Measurements from ENCODE around the gene FGF9. TPM values are rescaled to one million over a fixed set of nuclear protein-coding genes. Genes with fewer than 3 reads are reported as not detected.

FGF9 gene
- not detected in 2 replicates for total RNA-seq (2012; rRNA removed)

GRCh38 chr13:21670883-21671619 is at the start of gene FGF9:
Gene FGF9 (plus strand): TSS chr13:21671073. CDS start chr13:21671913, 840 bp downstream.
- no peaks in the 10 kb centered on the region for H3K36me3 ChIP-seq (ENCODE audit: insufficient read depth, low read length)
- peak within 1 kb of the TSS; percentile 99 for H3K4me2 ChIP-seq (ENCODE audit: low read length)
- H3K4me3 ChIP-seq (ENCODE audit: low read length) = peak within 1 kb of the TSS; percentile 67
- H3K4me1 ChIP-seq (ENCODE audit: control insufficient read depth, insufficient read depth, low read length) = peaks cover 33% of the 10 kb centered on the region
- peak within 1 kb of the TSS; percentile 4 for H3K9ac ChIP-seq (ENCODE audit: low read depth, low read length)
- H3K9me3 ChIP-seq (replicated peaks; ENCODE audit: low read length) = no peaks in the 10 kb centered on the region
- peaks cover 63% of the 10 kb centered on the region for H3K27me3 ChIP-seq (ENCODE audit: control insufficient read depth, insufficient read depth, low read length)

DNA sequence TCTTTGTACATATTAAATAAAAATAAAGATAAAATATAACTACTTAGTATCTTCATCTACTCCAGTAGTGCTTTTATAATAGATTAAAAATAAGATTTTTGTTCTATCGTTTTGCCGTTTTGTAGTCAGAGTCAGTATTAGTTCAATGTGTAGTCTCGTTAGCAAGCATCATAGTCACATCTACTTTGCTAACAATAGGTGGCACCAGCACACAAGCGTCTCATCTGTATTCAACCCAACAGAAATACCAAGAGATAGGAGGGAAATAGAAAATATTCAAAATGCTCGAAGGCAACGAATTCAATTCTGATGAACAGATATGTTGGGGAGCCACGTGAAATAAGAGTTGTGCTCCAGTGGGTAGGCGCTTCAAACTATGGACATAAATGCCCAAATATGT is 45.5 kb upstream of the FGF9 start:
- Histone ChIP-seq H3K4me1 (ENCODE audit: control insufficient read depth, insufficient read depth, low read length) (no peaks in the 10 kb centered on the region), H3K9me3 (replicated peaks; ENCODE audit: low read length) (no peaks in the 10 kb centered on the region), H3K27me3 (ENCODE audit: control insufficient read depth, insufficient read depth, low read length) (peaks cover 6% of the 10 kb centered on the region), H3K4me2 (ENCODE audit: low read length) (no peak overlapping the region), H3K36me3 (ENCODE audit: insufficient read depth, low read length) (no peaks in the 10 kb centered on the region), H3K4me3 (ENCODE audit: low read length) (no peak overlapping the region), H3K9ac (ENCODE audit: low read depth, low read length) (no peak overlapping the region)

GRCh38 chr13:21632196-21632595 is 38.7 kb upstream of the FGF9 start:
- H3K4me1 ChIP-seq (ENCODE audit: control insufficient read depth, insufficient read depth, low read length) = no peaks in the 10 kb centered on the region
- H3K4me3 ChIP-seq (ENCODE audit: low read length) = no peak overlapping the region
- no peak overlapping the region for H3K4me2 ChIP-seq (ENCODE audit: low read length)
- H3K9me3 ChIP-seq (replicated peaks; ENCODE audit: low read length) = no peaks in the 10 kb centered on the region
- H3K27me3 ChIP-seq (ENCODE audit: control insufficient read depth, insufficient read depth, low read length) = peaks cover 10% of the 10 kb centered on the region
- no peaks in the 10 kb centered on the region for H3K36me3 ChIP-seq (ENCODE audit: insufficient read depth, low read length)
- H3K9ac ChIP-seq (ENCODE audit: low read depth, low read length) = no peak overlapping the region

DNA sequence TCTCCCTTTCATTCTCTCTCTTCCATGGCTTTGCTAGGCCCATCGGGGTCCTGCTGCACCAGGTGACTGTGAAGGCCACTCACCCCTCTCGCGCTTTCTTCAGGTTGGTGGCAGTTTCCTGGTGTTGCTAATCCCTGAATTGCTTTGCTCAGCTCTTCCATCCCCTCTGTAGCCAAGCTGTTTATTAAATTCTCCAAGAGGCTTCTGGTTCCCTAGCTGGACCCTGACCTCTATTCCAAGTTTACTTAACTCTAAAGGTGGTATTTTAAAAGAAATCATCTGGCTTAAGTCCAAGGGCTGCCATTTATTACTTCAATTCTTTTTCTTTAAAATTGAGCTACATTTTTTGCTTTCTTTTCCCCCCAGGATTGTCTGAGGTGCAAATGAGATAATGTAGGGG is 34.2 kb upstream of the FGF9 start:
- H3K4me1 ChIP-seq (ENCODE audit: control insufficient read depth, insufficient read depth, low read length) = no peaks in the 10 kb centered on the region
- no peaks in the 10 kb centered on the region for H3K36me3 ChIP-seq (ENCODE audit: insufficient read depth, low read length)
- H3K27me3 ChIP-seq (ENCODE audit: control insufficient read depth, insufficient read depth, low read length) = peaks cover 18% of the 10 kb centered on the region
- H3K9me3 ChIP-seq (replicated peaks; ENCODE audit: low read length) = no peaks in the 10 kb centered on the region
- H3K9ac ChIP-seq (ENCODE audit: low read depth, low read length) = no peak overlapping the region
- H3K4me3 ChIP-seq (ENCODE audit: low read length) = no peak overlapping the region
- H3K4me2 ChIP-seq (ENCODE audit: low read length) = no peak overlapping the region

DNA sequence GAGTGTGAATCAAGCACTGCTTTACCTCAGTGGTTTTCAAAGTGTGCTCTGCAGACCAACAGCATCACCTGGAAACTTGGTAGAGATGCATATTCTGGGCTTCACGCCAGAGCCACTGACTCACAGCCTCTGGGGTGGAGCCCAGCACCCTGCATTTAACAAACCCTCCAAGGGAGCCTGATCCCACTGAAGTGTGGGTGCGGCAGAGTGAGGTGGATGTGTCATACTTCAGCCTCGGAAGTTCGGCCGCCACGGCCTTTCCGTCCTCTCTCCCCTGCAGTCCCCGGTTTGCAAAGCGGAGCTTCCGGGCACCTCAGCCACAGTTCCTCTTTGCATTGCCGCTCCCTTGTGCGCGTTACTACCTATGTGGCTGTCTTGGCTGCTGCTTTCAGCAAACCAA is 33.6 kb upstream of the FGF9 start:
- Histone ChIP-seq H3K4me1 (ENCODE audit: control insufficient read depth, insufficient read depth, low read length) (no peaks in the 10 kb centered on the region), H3K9me3 (replicated peaks; ENCODE audit: low read length) (no peaks in the 10 kb centered on the region), H3K9ac (ENCODE audit: low read depth, low read length) (no peak overlapping the region), H3K36me3 (ENCODE audit: insufficient read depth, low read length) (no peaks in the 10 kb centered on the region), H3K4me2 (ENCODE audit: low read length) (no peak overlapping the region), H3K4me3 (ENCODE audit: low read length) (no peak overlapping the region), H3K27me3 (ENCODE audit: control insufficient read depth, insufficient read depth, low read length) (peaks cover 18% of the 10 kb centered on the region)

GRCh38 chr13:21638319-21639282 is 32.3 kb upstream of the FGF9 start:
- Histone ChIP-seq H3K4me3 (ENCODE audit: low read length) (no peak overlapping the region), H3K9me3 (replicated peaks; ENCODE audit: low read length) (no peaks in the 10 kb centered on the region), H3K27me3 (ENCODE audit: control insufficient read depth, insufficient read depth, low read length) (peaks cover 18% of the 10 kb centered on the region), H3K4me2 (ENCODE audit: low read length) (no peak overlapping the region), H3K9ac (ENCODE audit: low read depth, low read length) (no peak overlapping the region), H3K36me3 (ENCODE audit: insufficient read depth, low read length) (no peaks in the 10 kb centered on the region), H3K4me1 (ENCODE audit: control insufficient read depth, insufficient read depth, low read length) (no peaks in the 10 kb centered on the region)

GRCh38 chr13:21639561-21639960 is 31.3 kb upstream of the FGF9 start:
- no peak overlapping the region for H3K4me3 ChIP-seq (ENCODE audit: low read length)
- H3K36me3 ChIP-seq (ENCODE audit: insufficient read depth, low read length) = no peaks in the 10 kb centered on the region
- peaks cover 18% of the 10 kb centered on the region for H3K27me3 ChIP-seq (ENCODE audit: control insufficient read depth, insufficient read depth, low read length)
- H3K9me3 ChIP-seq (replicated peaks; ENCODE audit: low read length) = no peaks in the 10 kb centered on the region
- no peaks in the 10 kb centered on the region for H3K4me1 ChIP-seq (ENCODE audit: control insufficient read depth, insufficient read depth, low read length)
- no peak overlapping the region for H3K9ac ChIP-seq (ENCODE audit: low read depth, low read length)
- H3K4me2 ChIP-seq (ENCODE audit: low read length) = no peak overlapping the region

GRCh38 chr13:21641629-21642028 is 29.2 kb upstream of the FGF9 start:
- Histone ChIP-seq H3K9me3 (replicated peaks; ENCODE audit: low read length) (no peaks in the 10 kb centered on the region), H3K27me3 (ENCODE audit: control insufficient read depth, insufficient read depth, low read length) (peaks cover 10% of the 10 kb centered on the region), H3K36me3 (ENCODE audit: insufficient read depth, low read length) (no peaks in the 10 kb centered on the region), H3K4me2 (ENCODE audit: low read length) (no peak overlapping the region), H3K9ac (ENCODE audit: low read depth, low read length) (no peak overlapping the region), H3K4me1 (ENCODE audit: control insufficient read depth, insufficient read depth, low read length) (no peaks in the 10 kb centered on the region), H3K4me3 (ENCODE audit: low read length) (no peak overlapping the region)

GRCh38 chr13:21657538-21657937 is 13.3 kb upstream of the FGF9 start:
- Histone ChIP-seq H3K4me2 (ENCODE audit: low read length) (no peak overlapping the region), H3K27me3 (ENCODE audit: control insufficient read depth, insufficient read depth, low read length) (peaks cover 9% of the 10 kb centered on the region), H3K36me3 (ENCODE audit: insufficient read depth, low read length) (no peaks in the 10 kb centered on the region), H3K9me3 (replicated peaks; ENCODE audit: low read length) (no peaks in the 10 kb centered on the region), H3K4me3 (ENCODE audit: low read length) (no peak overlapping the region), H3K4me1 (ENCODE audit: control insufficient read depth, insufficient read depth, low read length) (no peaks in the 10 kb centered on the region), H3K9ac (ENCODE audit: low read depth, low read length) (no peak overlapping the region)

DNA sequence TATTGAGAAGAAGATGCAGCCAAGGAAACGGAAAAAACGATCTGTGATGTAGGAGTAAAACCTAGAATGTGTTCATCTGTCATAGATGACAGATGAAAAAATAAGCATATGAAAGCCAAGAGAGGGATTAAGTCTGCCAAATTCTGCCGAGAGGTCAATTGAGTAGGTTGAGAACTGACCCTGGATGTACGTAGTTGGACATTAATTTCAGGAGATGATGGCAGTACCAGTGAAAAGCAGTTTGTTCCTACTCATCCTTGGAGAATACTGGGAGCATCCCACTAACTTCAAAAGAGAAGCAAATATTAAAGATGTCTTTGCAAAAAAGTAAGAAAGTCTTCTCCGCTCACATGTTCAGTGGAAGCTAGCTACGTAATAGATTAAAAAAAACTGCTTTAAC is 11.8 kb upstream of the FGF9 start:
- H3K9me3 ChIP-seq (replicated peaks; ENCODE audit: low read length) = no peaks in the 10 kb centered on the region
- H3K4me2 ChIP-seq (ENCODE audit: low read length) = no peak overlapping the region
- no peaks in the 10 kb centered on the region for H3K36me3 ChIP-seq (ENCODE audit: insufficient read depth, low read length)
- H3K4me3 ChIP-seq (ENCODE audit: low read length) = no peak overlapping the region
- no peaks in the 10 kb centered on the region for H3K4me1 ChIP-seq (ENCODE audit: control insufficient read depth, insufficient read depth, low read length)
- no peak overlapping the region for H3K9ac ChIP-seq (ENCODE audit: low read depth, low read length)
- peaks cover 17% of the 10 kb centered on the region for H3K27me3 ChIP-seq (ENCODE audit: control insufficient read depth, insufficient read depth, low read length)

GRCh38 chr13:21661097-21661909 is 9.6 kb upstream of the FGF9 start:
- Histone ChIP-seq H3K9ac (ENCODE audit: low read depth, low read length) (no peak overlapping the region), H3K36me3 (ENCODE audit: insufficient read depth, low read length) (no peaks in the 10 kb centered on the region), H3K27me3 (ENCODE audit: control insufficient read depth, insufficient read depth, low read length) (peaks cover 17% of the 10 kb centered on the region), H3K4me3 (ENCODE audit: low read length) (no peak overlapping the region), H3K9me3 (replicated peaks; ENCODE audit: low read length) (no peaks in the 10 kb centered on the region), H3K4me1 (ENCODE audit: control insufficient read depth, insufficient read depth, low read length) (no peaks in the 10 kb centered on the region), H3K4me2 (ENCODE audit: low read length) (no peak overlapping the region)
